HepG2 (cell line): ENCODE results near the gene MAVS. TPM values are rescaled to one million over a fixed set of nuclear protein-coding genes. Genes with fewer than 3 reads are reported as not detected.
A peak's percentile ranks its signal among the peaks of the same experiment; 100 is the strongest.

Experiments used
- CENPX ChIP-seq: sonication (generic); formaldehyde crosslinking; IDR thresholded peaks from 2 replicates; pipeline ENCODE4 v1.9.0; 2021; ENCODE audit warnings: mild to moderate bottlenecking, missing genetic modification reagents, moderate library complexity
- ETV6 ChIP-seq: sonication (generic); formaldehyde crosslinking; conservative IDR thresholded peaks from 2 replicates; pipeline ENCODE4 v1.4.0; 2020; ENCODE audit warnings: missing genetic modification reagents
- GABPA ChIP-seq, 2 experiments: IDR thresholded peaks; 2 replicates each; pipeline ENCODE4 v1.6.1; 2011 to 2016; ENCODE audit warnings: low read depth in 2 of 2, low read length in 1 of 2, missing biosample characterization in 1 of 2, missing genetic modification characterization in 1 of 2
- HMG20A ChIP-seq: IDR thresholded peaks from 2 replicates; pipeline ENCODE4 v1.6.1; 2016; ENCODE audit warnings: borderline replicate concordance
- KDM6A ChIP-seq: IDR thresholded peaks from 2 replicates; pipeline ENCODE4 v1.6.1; 2016; ENCODE audit warnings: low read depth
- MIER2 ChIP-seq: IDR thresholded peaks from 2 replicates; pipeline ENCODE4 v1.6.1; 2016; ENCODE audit warnings: missing biosample characterization, missing genetic modification reagents
- PAF1 ChIP-seq: IDR thresholded peaks from 2 replicates; pipeline ENCODE4 v1.6.1; 2016; ENCODE audit warnings: missing genetic modification reagents, missing compliant biosample characterization
- POLR2AphosphoS2 ChIP-seq: IDR thresholded peaks from 2 replicates; pipeline ENCODE4 v1.6.1; 2011; ENCODE audit warnings: low read depth, low read length, improper control_type of control experiment
- SAFB2 ChIP-seq: sonication (generic); formaldehyde crosslinking; IDR thresholded peaks from 2 replicates; pipeline ENCODE4 v1.5.1; 2020; ENCODE audit warnings: missing genetic modification reagents, low read depth, mild to moderate bottlenecking, borderline replicate concordance
- SALL1 ChIP-seq: sonication (generic); formaldehyde crosslinking; IDR thresholded peaks from 2 replicates; pipeline ENCODE4 v1.8.0; 2022; ENCODE audit warnings: mild to moderate bottlenecking, missing genetic modification reagents
- SP2 ChIP-seq: sonication (generic); formaldehyde crosslinking; IDR thresholded peaks from 2 replicates; pipeline ENCODE4 v1.5.1; 2020; ENCODE audit warnings: mild to moderate bottlenecking, missing genetic modification reagents
- SRSF4 ChIP-seq: fragments of 200-400 bp; formaldehyde crosslinking; IDR thresholded peaks from one replicate; pipeline ENCODE4 v1.6.1; 2018; ENCODE audit warnings: mild to moderate bottlenecking, low read depth, low read length, moderate library complexity; ENCODE audit not compliant: poor library complexity, severe bottlenecking
- XRCC5 ChIP-seq: fragments of 200-400 bp; formaldehyde crosslinking; optimal IDR thresholded peaks from 2 replicates; pipeline ENCODE3; 2017; ENCODE audit warnings: mild to moderate bottlenecking, low read length
- ZNF235 ChIP-seq: sonication (generic); formaldehyde crosslinking; IDR thresholded peaks from 2 replicates; pipeline ENCODE4 v1.8.1; 2023; ENCODE audit warnings: mild to moderate bottlenecking, missing genetic modification reagents, borderline replicate concordance
- ZNF33B ChIP-seq: sonication (generic); formaldehyde crosslinking; IDR thresholded peaks from 2 replicates; pipeline ENCODE4 v1.5.1; 2020; ENCODE audit warnings: mild to moderate bottlenecking, missing genetic modification reagents
- ZNF660 ChIP-seq: sonication (generic); formaldehyde crosslinking; IDR thresholded peaks from 2 replicates; pipeline ENCODE4 v1.5.1; 2020; ENCODE audit warnings: mild to moderate bottlenecking, low read depth, missing genetic modification reagents, borderline replicate concordance
- ZNF7 ChIP-seq: IDR thresholded peaks from 2 replicates; pipeline ENCODE4 v1.6.1; 2016; ENCODE audit warnings: missing biosample characterization, missing genetic modification reagents
- ZNF709 ChIP-seq: sonication (generic); formaldehyde crosslinking; IDR thresholded peaks from 2 replicates; pipeline ENCODE4 v1.5.0; 2020; ENCODE audit warnings: mild to moderate bottlenecking, missing genetic modification reagents
- ZNF850 ChIP-seq: sonication (generic); formaldehyde crosslinking; conservative IDR thresholded peaks from 2 replicates; pipeline ENCODE4 v1.9.0; 2021; ENCODE audit warnings: mild to moderate bottlenecking, missing genetic modification reagents
- ZSCAN31 ChIP-seq: sonication (generic); formaldehyde crosslinking; IDR thresholded peaks from 2 replicates; pipeline ENCODE4 v1.5.0; 2020; ENCODE audit warnings: low read depth, mild to moderate bottlenecking, missing genetic modification reagents
- polyA plus RNA-seq, 8 experiments: library from polyadenylated mRNA; depleted of rRNA in 3 of 8; stranded (reverse) in 7 of 8; unstranded in 1 of 8; fragments of >200 nt; fragmentation: Illumina TruSeq in 4 of 8; extraction: Trizol in 4 of 8; gene quantifications; 2 replicates each; pipeline versions ENCODE4 v1.2.1 to v1.2.3, GENCODE V29; 2011 to 2016; ENCODE audit warnings: low read depth in 4 of 8, missing spikeins in 1 of 8, mixed read lengths in 1 of 8; ENCODE audit not compliant: insufficient read depth in 1 of 8
- total RNA-seq, 5 experiments: library from RNA; depleted of rRNA; stranded (reverse); fragments of >200 nt; fragmentation: Illumina TruSeq; extraction: Trizol; gene quantifications; 2 replicates each; pipeline ENCODE4 v1.2.3, GENCODE V29; 2016; ENCODE audit warnings: low read depth in 1 of 5
- TF ChIP-seq, protein P1 (sequence below): sonication (generic); formaldehyde crosslinking; IDR thresholded peaks from 2 replicates; pipeline ENCODE4 v1.8.1; 2023; ENCODE audit warnings: missing genetic modification reagents, mild to moderate bottlenecking, borderline replicate concordance
- TF ChIP-seq, protein P2 (sequence below): sonication (generic); formaldehyde crosslinking; IDR thresholded peaks from 2 replicates; pipeline ENCODE4 v1.8.0; 2023; ENCODE audit warnings: mild to moderate bottlenecking, missing genetic modification reagents
- TF ChIP-seq, protein P3 (sequence below): sonication (generic); formaldehyde crosslinking; conservative IDR thresholded peaks from 2 replicates; pipeline ENCODE4 v1.5.0; 2020; ENCODE audit warnings: missing genetic modification reagents
- TF ChIP-seq, protein P4 (sequence below): sonication (generic); formaldehyde crosslinking; IDR thresholded peaks from 2 replicates; pipeline ENCODE4 v1.9.0; 2021; ENCODE audit warnings: missing genetic modification reagents, mild to moderate bottlenecking, borderline replicate concordance
- TF ChIP-seq, protein P5 (sequence below): IDR thresholded peaks from 2 replicates; pipeline ENCODE4 v1.6.1; 2016; ENCODE audit warnings: low read depth, borderline replicate concordance

The MAVS gene
- total and polyA plus RNA-seq, 2 of the 13 experiments (the other 11 are each of a cell fraction or from before 2014, with no cell fraction given): 27.3 to 36.6 TPM

DNA sequence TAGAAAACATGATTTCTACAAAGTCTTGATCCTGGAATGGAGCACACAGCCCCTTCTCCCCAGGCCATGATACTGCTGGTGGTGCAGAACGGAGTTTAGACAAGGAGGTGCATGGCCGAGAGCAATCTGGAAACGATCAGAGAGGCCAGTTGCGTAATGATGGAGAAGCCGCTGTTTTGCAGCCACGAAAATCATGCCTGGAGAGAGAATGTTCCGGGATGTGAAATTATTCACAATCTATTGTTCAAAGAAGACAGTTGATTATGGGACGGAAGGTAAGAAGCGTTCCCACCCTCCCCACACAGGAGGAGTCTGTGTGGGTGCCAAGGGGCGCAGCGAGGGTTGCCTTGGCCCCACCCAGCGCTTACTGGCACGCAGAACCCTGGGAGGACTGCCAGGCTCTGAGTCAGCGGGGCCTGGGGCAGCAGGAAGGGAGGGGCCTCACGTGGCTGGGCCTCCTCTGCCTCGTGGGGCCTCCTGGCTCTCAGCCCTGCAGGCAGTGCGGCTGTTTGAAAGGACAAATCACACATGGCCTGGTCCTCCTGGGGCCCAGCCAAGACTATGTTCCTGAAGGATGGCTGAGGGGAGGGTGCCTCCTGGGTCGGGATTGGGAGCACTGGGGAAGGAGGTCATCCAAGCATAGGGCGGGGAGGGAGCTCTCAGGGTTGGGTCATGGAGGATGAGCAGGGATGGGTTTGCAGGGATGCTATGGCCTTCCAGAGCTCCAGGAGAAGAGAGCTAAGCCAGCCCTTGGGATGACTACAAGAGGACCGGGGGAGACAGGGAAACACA, 35.0 kb upstream of the MAVS start (continued):
- TF ChIP-seq SAFB2 (CRISPR knock-in tag) (no peak; the same call in 1 of the 2 replicates), GABPA (IDR thresholded peaks at IDR 0.05; ENCODE audit: low read depth, low read length) (no peak), GABPA (CRISPR knock-in tag; IDR thresholded peaks at IDR 0.05; ENCODE audit: low read depth) (peak; percentile 7; the same call in 1 of the 2 replicates), KDM6A (no peak; the same call in 1 of the 2 replicates), SALL1 (CRISPR knock-in tag) (peak; percentile 98), ZNF850 (CRISPR knock-in tag) (no peak), XRCC5 (peak; percentile 94), PAF1 (CRISPR knock-in tag) (no peak), SRSF4 (no peak), ZNF660 (CRISPR knock-in tag) (0 out of 2 replicates have a peak, but pooled peaks have one; percentile 31), ZNF7 (no peak), HMG20A (peak; percentile 82; the same call in 1 of the 2 replicates), ZNF33B (peak; percentile 93), ETV6 (CRISPR knock-in tag) (peak; percentile 82; the same call in 1 of the 2 replicates), MIER2 (CRISPR knock-in tag) (peak; percentile 76; the same call in 1 of the 2 replicates), ZNF235 (CRISPR knock-in tag) (0 out of 2 replicates have a peak, but pooled peaks have one; percentile 1), ZNF709 (CRISPR knock-in tag) (peak; percentile 90), ZSCAN31 (CRISPR knock-in tag) (peak; percentile 96), POLR2AphosphoS2 (no peak), CENPX (no peak), SP2 (CRISPR knock-in tag) (peak; percentile 55; the same call in 1 of the 2 replicates)
- TF ChIP-seq, protein P1, sequence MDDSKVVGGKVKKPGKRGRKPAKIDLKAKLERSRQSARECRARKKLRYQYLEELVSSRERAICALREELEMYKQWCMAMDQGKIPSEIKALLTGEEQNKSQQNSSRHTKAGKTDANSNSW: peak; percentile 99
- TF ChIP-seq, protein P2, sequence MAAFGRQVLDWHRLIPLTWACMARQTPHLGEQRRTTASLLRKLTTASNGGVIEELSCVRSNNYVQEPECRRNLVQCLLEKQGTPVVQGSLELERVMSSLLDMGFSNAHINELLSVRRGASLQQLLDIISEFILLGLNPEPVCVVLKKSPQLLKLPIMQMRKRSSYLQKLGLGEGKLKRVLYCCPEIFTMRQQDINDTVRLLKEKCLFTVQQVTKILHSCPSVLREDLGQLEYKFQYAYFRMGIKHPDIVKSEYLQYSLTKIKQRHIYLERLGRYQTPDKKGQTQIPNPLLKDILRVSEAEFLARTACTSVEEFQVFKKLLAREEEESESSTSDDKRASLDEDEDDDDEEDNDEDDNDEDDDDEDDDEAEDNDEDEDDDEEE (CRISPR knock-in tag): peak; percentile 79; the same call in 1 of the 2 replicates
- TF ChIP-seq, protein P3, sequence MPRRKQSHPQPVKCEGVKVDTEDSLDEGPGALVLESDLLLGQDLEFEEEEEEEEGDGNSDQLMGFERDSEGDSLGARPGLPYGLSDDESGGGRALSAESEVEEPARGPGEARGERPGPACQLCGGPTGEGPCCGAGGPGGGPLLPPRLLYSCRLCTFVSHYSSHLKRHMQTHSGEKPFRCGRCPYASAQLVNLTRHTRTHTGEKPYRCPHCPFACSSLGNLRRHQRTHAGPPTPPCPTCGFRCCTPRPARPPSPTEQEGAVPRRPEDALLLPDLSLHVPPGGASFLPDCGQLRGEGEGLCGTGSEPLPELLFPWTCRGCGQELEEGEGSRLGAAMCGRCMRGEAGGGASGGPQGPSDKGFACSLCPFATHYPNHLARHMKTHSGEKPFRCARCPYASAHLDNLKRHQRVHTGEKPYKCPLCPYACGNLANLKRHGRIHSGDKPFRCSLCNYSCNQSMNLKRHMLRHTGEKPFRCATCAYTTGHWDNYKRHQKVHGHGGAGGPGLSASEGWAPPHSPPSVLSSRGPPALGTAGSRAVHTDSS (CRISPR knock-in tag): 0 out of 2 replicates have a peak, but pooled peaks have one; percentile 32
- TF ChIP-seq, protein P4, sequence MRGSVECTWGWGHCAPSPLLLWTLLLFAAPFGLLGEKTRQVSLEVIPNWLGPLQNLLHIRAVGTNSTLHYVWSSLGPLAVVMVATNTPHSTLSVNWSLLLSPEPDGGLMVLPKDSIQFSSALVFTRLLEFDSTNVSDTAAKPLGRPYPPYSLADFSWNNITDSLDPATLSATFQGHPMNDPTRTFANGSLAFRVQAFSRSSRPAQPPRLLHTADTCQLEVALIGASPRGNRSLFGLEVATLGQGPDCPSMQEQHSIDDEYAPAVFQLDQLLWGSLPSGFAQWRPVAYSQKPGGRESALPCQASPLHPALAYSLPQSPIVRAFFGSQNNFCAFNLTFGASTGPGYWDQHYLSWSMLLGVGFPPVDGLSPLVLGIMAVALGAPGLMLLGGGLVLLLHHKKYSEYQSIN (CRISPR knock-in tag): no peak
- TF ChIP-seq, protein P5, sequence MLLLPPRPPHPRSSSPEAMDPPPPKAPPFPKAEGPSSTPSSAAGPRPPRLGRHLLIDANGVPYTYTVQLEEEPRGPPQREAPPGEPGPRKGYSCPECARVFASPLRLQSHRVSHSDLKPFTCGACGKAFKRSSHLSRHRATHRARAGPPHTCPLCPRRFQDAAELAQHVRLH (CRISPR knock-in tag): peak; percentile 99
